ENCODE results near the gene PLCD4.

Gene PLCD4

GRCh38 chr2:218622606-218623365, 15.1 kb downstream of the PLCD4 start:
- DNase-seq, result no peak

GRCh38 chr2:218623366-218623705, 15.6 kb downstream of the PLCD4 start:
- DNase-seq, result no peak

DNA sequence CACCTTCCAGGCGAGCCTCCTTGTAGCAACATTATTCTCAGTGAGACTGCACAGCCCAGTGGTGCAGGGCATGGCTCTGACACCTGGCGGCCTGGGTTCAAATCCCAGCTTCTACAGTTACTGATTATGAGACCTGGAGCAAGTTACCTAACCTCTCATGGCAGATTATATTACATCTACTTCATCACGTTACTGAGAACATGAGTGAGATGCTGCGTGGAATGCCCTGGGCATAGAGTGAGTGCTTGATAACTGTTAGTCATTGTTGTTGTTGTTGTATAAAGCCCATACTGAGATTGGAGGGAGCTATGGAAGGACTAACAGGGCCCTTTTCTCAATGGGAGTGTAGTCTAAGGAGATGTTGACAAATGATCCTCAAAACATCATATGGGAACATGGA, 18.7 kb downstream of the PLCD4 start:
- no peak for DNase-seq

GRCh38 chr2:218627939-218628338, 20.2 kb downstream of the PLCD4 start:
- DNase-seq, result no peak

DNA sequence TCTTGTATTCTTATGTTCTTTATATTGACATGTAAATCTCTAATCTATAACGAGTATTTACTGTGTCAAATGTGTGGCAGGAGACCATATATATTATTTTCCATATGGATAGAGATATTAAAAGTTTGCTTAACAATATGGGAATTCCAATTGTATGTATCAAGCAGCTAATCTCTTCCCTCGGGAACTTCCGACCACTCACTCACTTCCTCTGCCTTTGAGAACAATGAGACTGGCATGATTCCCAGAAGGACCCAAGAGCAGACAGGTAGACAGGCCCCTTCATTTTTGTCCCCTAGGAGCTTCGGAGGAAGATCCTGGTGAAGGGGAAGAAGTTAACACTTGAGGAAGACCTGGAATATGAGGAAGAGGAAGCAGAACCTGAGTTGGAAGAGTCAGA, 24.1 kb downstream of the PLCD4 start:
- DNase-seq, result no peak

DNA sequence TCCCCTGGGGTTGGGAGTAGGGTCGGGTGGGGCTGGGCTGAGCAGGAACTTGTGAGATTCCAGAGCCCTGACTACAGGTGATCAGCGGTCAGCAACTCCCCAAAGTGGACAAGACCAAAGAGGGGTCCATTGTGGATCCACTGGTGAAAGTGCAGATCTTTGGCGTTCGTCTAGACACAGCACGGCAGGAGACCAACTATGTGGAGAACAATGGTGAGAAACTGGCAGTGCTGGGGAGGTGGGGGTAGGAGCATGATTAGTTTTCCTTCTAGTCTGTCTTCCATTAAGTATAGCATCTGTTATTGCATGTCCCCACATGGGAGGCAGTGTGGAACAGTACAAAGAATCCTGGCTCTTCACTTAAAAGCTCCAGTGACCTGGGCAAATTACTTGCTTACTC, 28.0 kb downstream of the PLCD4 start:
- DNase-seq, result no peak

- no peak for DNase-seq
These were observed 30.7 kb downstream of the PLCD4 start for GRCh38 chr2:218638372-218638771.

DNA sequence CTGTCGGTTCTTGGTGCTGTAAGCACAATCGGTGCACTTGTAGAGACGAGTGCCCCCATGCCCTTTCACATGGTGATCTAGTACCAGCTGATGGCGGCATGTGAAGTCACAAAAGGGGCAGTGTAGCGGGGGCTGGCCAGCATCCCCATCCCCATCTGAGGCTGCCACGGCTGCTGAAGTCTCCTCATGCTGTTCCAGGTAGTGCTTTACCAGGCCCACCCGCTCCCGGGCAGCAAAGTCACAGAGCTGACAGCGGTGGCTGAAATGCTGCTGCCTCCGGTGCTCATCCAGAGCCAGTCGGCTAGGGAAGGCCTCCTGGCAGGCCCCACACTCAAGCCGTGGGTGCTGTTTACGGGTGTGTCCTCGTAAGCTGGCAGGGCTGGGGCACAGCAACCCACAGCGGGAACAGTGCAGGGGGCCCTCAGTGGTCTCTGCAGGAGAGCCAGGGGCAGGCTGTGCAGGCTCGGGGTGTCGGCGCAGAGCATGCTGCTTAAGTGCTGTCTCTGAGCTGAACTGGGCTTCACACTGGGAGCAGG, 34.5 kb downstream of the PLCD4 start:
- DNase-seq, result no peak

DNA sequence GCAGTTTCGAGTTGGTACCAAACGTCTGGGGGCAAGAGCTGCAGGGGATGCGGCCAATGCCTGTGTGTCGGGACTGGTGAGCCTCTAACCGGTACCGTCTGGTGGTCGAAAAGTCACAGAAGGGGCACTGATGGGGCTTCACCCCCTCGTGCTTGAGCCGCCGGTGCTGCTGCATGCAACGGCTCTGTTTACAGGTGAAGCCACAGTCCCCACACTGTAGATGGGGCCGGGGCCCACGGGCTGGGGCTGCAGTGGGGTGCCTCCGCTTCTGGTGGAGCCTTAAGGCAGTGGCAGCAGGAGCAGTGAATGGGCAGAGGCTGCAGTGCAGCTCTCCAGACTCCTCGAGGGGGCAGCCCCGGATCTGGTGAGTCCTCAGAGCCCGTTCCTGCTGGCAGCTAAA, 35.1 kb downstream of the PLCD4 start:
- DNase-seq, result no peak

DNA sequence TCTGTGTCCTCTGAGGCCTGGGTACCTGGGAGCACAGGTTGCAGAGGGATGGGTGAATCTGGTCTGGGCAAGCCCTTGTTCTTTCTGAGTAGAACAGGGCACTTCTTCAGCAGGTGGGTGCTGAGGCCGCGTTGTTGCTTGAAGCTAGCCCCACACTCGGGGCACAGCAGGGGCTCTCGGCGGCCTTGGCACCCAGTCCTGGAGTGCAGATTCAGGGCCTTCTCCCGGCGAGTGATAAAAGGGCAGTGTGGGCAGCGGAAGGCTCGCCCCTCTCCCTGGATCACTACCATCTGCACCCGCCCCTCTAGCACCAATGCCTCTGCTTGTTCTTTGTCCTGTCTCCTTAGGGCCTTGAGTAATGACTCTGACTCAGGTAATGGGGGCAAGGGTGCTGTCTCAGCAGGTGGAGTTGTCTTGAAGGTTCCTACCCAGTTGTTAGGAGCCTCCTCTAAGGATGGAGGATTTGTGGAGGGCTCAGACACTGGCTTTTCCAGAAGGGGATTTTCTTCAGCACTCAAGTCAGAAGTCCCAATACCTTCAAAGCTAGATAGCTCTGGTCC, 36.1 kb downstream of the PLCD4 start:
- no peak for DNase-seq

- no peak for DNase-seq
These were observed 37.0 kb downstream of the PLCD4 start for GRCh38 chr2:218644721-218645120.

- DNase-seq, result no peak
These were observed 37.4 kb downstream of the PLCD4 start for GRCh38 chr2:218645126-218645525.

- DNase-seq, result peak; percentile 52
These were observed 40.5 kb downstream of the PLCD4 start for GRCh38 chr2:218648088-218648786.

GRCh38 chr2:218648787-218649100, 41.0 kb downstream of the PLCD4 start:
- DNase-seq, result no peak

DNA sequence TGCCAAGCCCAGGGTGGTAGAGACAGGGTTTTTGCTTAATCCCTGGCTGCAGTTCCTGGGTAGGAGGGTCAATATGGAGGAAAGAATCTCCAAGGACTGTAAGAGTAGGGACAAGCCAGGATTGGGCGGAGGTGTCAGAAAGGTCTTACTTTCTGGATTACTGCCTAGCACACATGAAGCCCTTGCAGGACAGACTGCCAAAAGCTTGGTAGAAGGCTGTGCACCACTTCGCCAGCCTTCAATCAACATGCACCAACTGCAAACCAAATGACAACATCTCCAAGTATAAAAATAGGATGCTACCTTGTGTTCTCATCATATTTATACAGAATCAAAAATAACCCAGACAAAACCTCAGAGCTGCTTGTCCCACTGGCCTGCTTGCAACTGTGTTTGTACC, 48.1 kb downstream of the PLCD4 start:
- no peak for DNase-seq

- DNase-seq, result peak; percentile 39
These were observed 51.1 kb downstream of the PLCD4 start for GRCh38 chr2:218658671-218659257.

DNA sequence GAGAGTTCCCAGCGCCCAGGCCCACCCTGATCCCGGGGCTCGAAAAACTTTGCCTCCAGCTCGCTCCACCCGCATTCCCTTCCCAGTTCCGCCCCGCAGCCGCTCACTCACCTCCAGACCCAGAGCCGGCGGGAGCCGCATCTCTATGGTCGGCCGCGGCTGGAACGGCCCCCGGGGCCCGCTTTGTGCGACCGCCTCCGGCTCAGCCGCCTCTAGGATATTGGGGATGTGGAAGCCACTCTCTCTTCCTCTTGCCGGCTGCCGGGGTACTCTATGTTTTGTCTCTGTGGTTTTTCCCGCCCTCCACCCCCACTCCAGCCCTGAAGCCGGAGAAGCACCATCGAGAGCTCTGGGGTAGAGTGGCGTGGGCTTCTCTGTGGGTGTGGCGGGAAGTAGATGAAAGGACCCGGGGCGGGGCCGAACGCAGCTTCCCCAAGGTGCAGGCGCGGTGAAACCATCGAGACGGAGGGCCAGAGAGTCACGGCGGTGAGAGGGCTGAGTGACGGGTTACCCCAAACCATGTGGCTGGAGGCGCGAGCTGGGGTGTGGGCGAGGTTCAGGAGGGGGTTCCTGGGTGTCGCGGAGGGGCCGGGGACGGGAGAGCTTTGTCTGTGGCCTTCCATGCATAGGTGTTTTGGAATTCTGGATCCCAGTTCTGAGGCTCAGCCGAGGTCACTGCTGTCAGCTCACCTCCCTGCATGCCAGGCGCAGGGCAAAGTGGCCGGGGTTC, 51.7 kb downstream of the PLCD4 start, which contains the start of the genes BCS1L and ZNF142:
Gene BCS1L, plus strand, starts transcription at position 426 of the 730 bp plus-strand sequence. CDS start 1,305 bp downstream, outside the sequence.
Gene ZNF142, minus strand, starts transcription at position 366 of the 730 bp plus-strand sequence. CDS start 3,194 bp downstream, outside the sequence.
- DNase-seq, result peak; percentile 95

- DNase-seq, result no peak
These were observed 52.3 kb downstream of the PLCD4 start for GRCh38 chr2:218659988-218660358.

- no peak for DNase-seq
These were observed 54.7 kb downstream of the PLCD4 start for GRCh38 chr2:218662377-218662776.

DNA sequence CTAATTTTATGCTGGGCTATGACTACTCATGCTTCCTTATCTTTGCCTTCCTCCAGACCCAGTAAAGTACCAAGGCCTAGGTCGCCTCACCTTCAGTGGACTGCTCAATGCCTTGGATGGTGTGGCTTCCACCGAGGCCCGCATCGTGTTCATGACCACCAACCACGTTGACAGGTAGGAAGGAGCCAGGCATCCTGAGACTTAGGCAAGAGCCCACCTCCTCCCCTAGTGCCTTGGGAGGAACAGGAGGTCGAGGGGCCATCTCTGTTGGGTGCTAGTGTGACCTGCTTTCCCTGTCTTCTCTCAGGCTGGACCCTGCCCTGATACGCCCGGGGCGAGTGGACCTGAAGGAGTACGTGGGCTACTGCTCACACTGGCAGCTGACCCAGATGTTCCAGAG, 55.1 kb downstream of the PLCD4 start:
- no peak for DNase-seq

GRCh38 chr2:218663901-218664300, 56.2 kb downstream of the PLCD4 start:
- no peak for DNase-seq

GRCh38 chr2:218664653-218665052, 57.0 kb downstream of the PLCD4 start:
- no peak for DNase-seq

DNA sequence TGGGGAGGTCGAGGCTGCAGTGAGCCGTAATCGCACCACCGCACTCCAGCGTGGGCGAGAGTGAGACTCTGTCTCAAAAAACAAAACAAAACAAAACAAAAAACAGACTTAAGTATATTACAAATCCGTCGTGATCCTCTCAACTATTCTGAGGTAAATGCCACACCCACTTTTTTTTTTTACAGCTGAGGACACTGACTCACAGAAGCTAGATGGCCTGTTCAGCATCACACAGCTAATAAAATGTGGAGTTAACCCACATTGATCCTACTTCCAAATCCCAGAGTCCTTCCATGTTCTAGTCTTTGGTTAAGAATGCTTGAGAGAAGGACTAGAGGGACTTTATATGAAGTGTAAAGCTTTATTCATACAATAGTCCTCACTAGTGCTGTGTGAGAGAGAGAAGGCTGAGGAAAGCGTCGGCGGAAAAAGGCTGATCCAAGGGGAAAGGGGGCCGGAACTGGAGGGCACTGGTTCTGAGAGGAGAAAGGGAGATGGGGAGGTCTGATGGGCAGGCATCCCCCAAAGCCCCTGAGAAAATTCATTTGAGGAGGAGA, 63.5 kb downstream of the PLCD4 start:
- no peak for DNase-seq

Data from CD4-positive, alpha-beta T cell treated with Interleukin-4 for 4 hours (primary cell).